Measurements from ENCODE around the gene TSN. TPM values are rescaled to one million over a fixed set of nuclear protein-coding genes. Genes with fewer than 3 reads are reported as not detected.

The TSN gene
- total RNA-seq (2021), result 96.1 and 102 TPM in 2 replicates
- long read RNA-seq, transcript TSN-204 (6 exons, 2,843 nt), result minor isoform, 16 of 1,346 reads
- long read RNA-seq, transcript TSN-201 (6 exons, 3,420 nt), result major isoform, 1,230 of 1,346 reads
- long read RNA-seq, transcript TSN-212 (5 exons, 3,328 nt), result minor isoform, 35 of 1,346 reads
- long read RNA-seq, transcript TSN-210 (5 exons, 605 nt), result minor isoform, 8 of 1,346 reads
- long read RNA-seq, partial matches to known transcripts, result 13 of 1,346 reads
- long read RNA-seq, other reads (novel, unspliced or antisense), result 35 of 1,346 reads

- Mint-ChIP-seq H3K27ac (peak within 1 kb of the TSS; percentile 81 to 93 (median 82)), H3K36me3 (ENCODE audit: insufficient read depth in 1 of 3, low read depth in 3 of 3) (peaks cover 9 to 32% (median 28%) of the 10 kb centered on the region in 3 experiments), H3K4me3 (peak within 1 kb of the TSS; percentile 91 to 97), H3K27me3 (ENCODE audit: low read depth) (no peaks in the 10 kb centered on the region), H3K4me1 (peaks cover 11 to 13% of the 10 kb centered on the region in 2 experiments), H3K9me3 (no peaks in the 10 kb centered on the region)
- H4K8ac ChIP-seq (replicated peaks; ENCODE audit: insufficient read length, low read depth, low read length), result no peak within 1 kb of the TSS
- H2BK20ac ChIP-seq (ENCODE audit: low read depth, low read length, poor library complexity, severe bottlenecking), result no peak within 1 kb of the TSS
- no peak within 1 kb of the TSS for H2AK5ac ChIP-seq (ENCODE audit: insufficient read length, low read length)
- H4K5ac ChIP-seq (ENCODE audit: insufficient read length, low read depth, low read length), result no peak within 1 kb of the TSS
- peak within 1 kb of the TSS; percentile 22 for H3K18ac ChIP-seq (ENCODE audit: insufficient read length, low read depth, low read length)
- no peak within 1 kb of the TSS for H4K91ac ChIP-seq (ENCODE audit: insufficient read length, low read depth, low read length)
- no peak within 1 kb of the TSS for H2AFZ ChIP-seq (ENCODE audit: low read length)
- peak within 1 kb of the TSS; percentile 6 for H3K14ac ChIP-seq (ENCODE audit: insufficient read depth, low read length)
- peak; percentile 97 for DNase-seq
- H3K79me1 ChIP-seq (ENCODE audit: insufficient read depth, low read depth, low read length, poor library complexity, severe bottlenecking), result no peaks in the 10 kb centered on the region
- H3K4ac ChIP-seq (ENCODE audit: low read depth, low read length), result no peak within 1 kb of the TSS
- H3K56ac ChIP-seq (ENCODE audit: insufficient read length, low read depth, low read length), result no peak within 1 kb of the TSS
- no peak within 1 kb of the TSS for H3T11ph ChIP-seq (ENCODE audit: low read length)
- TF ChIP-seq CTCF (conservative IDR thresholded peaks at IDR 0.05), result no peak
- H3K23ac ChIP-seq (ENCODE audit: insufficient read length, low read depth, low read length), result no peak within 1 kb of the TSS
- no peaks in the 10 kb centered on the region for H3K27me3 ChIP-seq (ENCODE audit: insufficient read depth, low read length)
- peak within 1 kb of the TSS; percentile 92 for H3K4me2 ChIP-seq (ENCODE audit: insufficient read depth, insufficient read length, low read length)
- no peaks in the 10 kb centered on the region for H3K9me3 ChIP-seq (ENCODE audit: control insufficient read depth, low read depth, low read length)
- H2BK15ac ChIP-seq (ENCODE audit: low read depth, low read length), result no peak within 1 kb of the TSS
- H3K27ac ChIP-seq (ENCODE audit: insufficient read length, low read depth, low read length), result no peak within 1 kb of the TSS
- no peaks in the 10 kb centered on the region for H3K4me1 ChIP-seq (ENCODE audit: insufficient read depth, low read length)
- H3K9ac ChIP-seq (ENCODE audit: extremely low read depth, insufficient read length, low read length), result peak within 1 kb of the TSS; percentile 77
- H2BK120ac ChIP-seq (ENCODE audit: low read depth, low read length, poor library complexity, severe bottlenecking), result no peak within 1 kb of the TSS
- no CpG with 5 or more reads among the region's 67 CpGs for WGBS (ENCODE audit: extremely low coverage, insufficient read length, low lambda C conversion rate)
- no peak within 1 kb of the TSS for H2BK5ac ChIP-seq (ENCODE audit: insufficient read length, low read length)
- H4K20me1 ChIP-seq (ENCODE audit: control insufficient read depth, insufficient read depth, insufficient read length), result no peaks in the 10 kb centered on the region
- H2BK12ac ChIP-seq (ENCODE audit: insufficient read length, low read depth, low read length), result no peak within 1 kb of the TSS
- peaks cover 6% of the 10 kb centered on the region for H3K23me2 ChIP-seq (ENCODE audit: insufficient read length, low read depth, low read length, poor library complexity, severe bottlenecking)
- H3K79me2 ChIP-seq (ENCODE audit: insufficient read depth, low read length), result peaks cover 4% of the 10 kb centered on the region; the same call in 1 of the 2 replicates
These were observed at the start of gene TSN for GRCh38 chr2:121755237-121756111. Gene TSN, plus strand, starts transcription at chr2:121755651. Its CDS starts 129 bp downstream, at chr2:121755780.
